GM13977 (cell line): ENCODE results near the gene NUP98.
"Not testable (repeated sequence)": the region's sequence is repeated elsewhere in the genome, so short reads cannot be mapped to it uniquely, and the experiment has no call there.

Experiments used
- DNase-seq: peaks from one replicate; pipeline ENCODE4 v3.0.0; 2012; ENCODE audit warnings: low spot score
- in situ Hi-C: fragments of 300-500 bp; cut with MboI; formaldehyde crosslinking; loops from one replicate; pipeline ENCODE4 v1.12.0; 2022; ENCODE audit warnings: low sequenced_read_pairs, low pct_unique_long_range_greater_than_20kb, mixed read lengths, inconsistent platforms; ENCODE audit not compliant: unreplicated experiment
- TF ChIP-seq, protein P1 (sequence below): IDR thresholded peaks from 2 replicates; pipeline ENCODE4 v1.5.1; 2012; ENCODE audit warnings: mild to moderate bottlenecking, control low read depth; ENCODE audit not compliant: insufficient read depth; ENCODE audit errors: extremely low read depth, missing control alignments

The NUP98 gene

DNA sequence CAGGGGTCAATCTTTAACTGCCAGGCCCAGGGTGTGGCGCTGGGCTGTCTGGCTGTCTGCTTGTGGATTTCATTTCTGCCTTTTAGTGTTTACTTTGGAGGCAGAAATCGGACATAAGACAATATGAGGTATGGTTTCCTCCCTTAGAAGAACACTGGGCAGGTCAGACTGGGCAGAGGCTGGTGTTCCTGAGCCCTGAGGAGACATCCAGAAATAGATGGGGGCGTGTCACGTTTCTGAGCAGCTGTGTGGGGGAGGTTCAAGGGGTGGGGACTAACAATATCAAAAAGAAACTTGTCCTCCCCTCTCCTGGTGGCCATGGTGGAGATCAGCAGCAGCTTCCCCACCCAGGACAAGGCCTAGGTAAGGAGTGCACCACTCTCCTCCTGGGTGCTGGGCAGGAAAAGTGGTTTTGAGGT lies 152.5 kb downstream of the NUP98 start, which contains the start of gene ART1:
ART1 (plus strand) TSS at position 312 of the 419 bp plus-strand sequence. CDS start 14,086 bp downstream, outside the sequence.
- TF ChIP-seq, protein P1, sequence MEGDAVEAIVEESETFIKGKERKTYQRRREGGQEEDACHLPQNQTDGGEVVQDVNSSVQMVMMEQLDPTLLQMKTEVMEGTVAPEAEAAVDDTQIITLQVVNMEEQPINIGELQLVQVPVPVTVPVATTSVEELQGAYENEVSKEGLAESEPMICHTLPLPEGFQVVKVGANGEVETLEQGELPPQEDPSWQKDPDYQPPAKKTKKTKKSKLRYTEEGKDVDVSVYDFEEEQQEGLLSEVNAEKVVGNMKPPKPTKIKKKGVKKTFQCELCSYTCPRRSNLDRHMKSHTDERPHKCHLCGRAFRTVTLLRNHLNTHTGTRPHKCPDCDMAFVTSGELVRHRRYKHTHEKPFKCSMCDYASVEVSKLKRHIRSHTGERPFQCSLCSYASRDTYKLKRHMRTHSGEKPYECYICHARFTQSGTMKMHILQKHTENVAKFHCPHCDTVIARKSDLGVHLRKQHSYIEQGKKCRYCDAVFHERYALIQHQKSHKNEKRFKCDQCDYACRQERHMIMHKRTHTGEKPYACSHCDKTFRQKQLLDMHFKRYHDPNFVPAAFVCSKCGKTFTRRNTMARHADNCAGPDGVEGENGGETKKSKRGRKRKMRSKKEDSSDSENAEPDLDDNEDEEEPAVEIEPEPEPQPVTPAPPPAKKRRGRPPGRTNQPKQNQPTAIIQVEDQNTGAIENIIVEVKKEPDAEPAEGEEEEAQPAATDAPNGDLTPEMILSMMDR: no peak
- in situ Hi-C loops: no loop called here
- no peak for DNase-seq

DNA sequence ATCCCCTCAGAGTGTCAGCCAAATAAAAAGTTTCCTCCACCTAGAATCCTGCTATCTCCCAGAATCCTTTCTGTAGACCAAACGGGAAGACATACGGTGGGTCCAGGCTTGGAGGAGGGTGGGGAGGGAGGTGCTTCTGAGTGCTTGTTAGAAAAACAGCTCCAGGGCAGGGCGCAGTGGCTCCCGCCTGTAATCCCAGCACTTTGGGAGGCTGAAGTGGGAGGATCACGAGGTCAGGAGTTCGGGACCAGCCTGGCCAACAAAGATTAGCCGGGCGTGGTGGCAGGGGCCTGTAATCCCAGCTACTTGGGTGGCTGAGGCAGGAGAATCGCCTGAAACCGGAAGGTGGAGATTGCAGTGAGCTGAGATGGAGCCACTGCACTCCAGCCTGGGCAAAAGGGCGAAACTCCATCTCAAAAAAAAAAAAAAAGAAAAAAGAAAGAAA lies 154.2 kb downstream of the NUP98 start:
- in situ Hi-C loops, DNase-seq: not testable (repeated sequence)

DNA sequence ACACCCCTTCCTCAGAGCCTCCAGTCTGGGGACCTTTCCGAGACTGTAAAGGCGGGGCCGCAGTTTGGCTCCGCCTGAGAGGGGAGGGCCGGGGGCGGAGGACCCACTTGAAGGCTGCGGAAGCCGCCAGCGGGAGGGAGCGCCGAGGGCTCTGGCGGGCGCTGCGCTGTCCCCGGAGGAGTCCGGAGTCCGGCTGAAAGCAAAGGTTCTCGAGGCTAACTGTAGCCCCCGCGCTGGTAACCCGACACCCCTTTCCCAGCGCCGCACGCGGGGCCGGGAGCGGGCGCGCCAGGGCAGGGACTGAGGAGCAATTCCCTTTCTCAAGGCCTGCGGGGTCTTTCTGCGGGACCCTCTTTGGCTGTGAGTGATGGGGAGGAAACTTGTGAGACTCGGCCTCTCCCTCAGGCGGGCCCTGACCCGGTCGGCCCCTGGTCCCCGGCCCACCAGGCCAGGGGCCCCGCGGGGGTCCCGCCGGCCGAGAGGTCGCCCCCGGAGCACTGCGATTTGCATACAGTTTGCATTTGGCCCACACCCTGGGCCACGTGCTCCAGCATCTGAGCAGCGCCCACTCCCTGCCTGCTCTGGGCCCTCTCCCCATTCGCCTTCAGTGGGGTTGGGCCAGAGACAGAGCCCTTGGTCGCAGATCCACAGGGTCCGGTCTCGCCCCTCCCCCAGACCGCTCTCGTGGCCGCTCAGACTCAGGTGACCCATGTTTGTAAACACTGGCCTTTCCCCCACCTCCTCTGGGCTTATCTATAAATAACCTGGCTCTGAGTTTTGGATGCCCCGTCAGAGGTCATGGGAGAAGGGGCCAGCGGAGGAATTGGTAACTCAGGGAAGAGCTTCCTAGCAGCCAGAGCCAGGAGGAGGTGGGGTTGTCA lies 155.0 kb downstream of the NUP98 start:
- in situ Hi-C loops: no loop called here
- TF ChIP-seq, protein P1: no peak
- DNase-seq: peak; percentile 84

DNA sequence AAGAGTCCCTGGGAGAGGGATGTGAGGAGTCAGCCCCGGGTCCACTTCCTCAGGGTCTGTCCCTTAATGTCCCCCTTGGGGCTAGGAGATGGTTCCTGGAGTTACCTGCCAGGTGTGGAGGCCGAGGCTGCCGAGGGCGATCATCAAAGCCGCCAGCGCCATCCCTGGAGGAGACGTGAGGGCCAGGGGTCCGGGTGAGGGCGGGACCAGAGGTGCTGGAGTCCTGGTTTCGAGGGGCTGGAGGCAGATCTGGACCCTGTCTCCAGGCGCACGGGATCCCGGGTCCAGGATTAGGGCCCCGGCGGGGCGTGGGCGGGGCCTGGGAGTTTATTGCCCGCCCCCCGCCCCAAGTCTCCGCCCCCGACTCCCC lies 155.7 kb downstream of the NUP98 start, which contains the start of gene ART5:
ART5 (minus strand) TSS at position 292 of the 370 bp plus-strand sequence; CDS start at position 162, 130 bp downstream.
- DNase-seq: no peak
- TF ChIP-seq, protein P1: no peak
- in situ Hi-C loops: no loop called here

DNA sequence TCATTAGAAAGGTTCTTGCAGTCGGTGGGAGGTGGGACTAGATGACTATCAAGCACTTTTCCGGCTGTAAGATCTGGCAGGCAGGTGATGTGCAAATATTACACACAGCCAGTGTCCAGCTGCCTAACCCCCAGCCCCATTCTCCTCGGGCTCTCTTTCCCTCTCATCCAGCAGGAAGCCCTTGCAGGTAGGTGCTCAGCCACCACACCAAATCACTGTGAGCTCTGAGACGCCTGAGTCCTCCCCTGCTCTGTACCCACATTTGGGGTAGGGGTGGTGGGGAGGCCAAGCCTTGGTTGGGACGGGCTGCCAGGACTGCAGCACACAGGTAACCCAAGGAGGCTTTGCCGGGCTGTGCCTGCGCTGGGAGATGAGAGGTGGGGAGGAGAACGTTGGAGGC lies 156.2 kb downstream of the NUP98 start:
- TF ChIP-seq, protein P1: no peak
- in situ Hi-C loops: no loop called here
- no peak for DNase-seq

DNA sequence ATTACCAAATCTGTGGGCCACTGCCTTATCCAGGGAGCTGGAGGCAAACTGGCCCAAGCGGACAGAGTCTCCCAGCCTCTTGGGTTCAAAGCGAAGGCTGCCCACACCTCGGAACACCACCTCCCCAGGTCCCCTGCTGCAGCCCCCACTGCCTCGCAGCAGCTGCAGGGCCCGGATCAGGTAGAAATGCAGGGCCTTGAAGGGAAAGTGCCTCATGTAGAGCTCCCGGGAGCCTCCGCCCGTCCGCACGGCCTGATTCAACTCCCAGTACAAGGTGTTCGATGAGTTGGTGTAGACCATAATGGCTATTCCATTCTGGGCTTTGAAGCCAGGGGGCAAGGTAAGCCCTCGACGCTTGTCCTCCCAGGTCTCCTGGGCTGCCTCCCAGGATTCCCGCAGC lies 157.5 kb downstream of the NUP98 start:
- TF ChIP-seq, protein P1: no peak
- DNase-seq: no peak
- in situ Hi-C loops: no loop called here

DNA sequence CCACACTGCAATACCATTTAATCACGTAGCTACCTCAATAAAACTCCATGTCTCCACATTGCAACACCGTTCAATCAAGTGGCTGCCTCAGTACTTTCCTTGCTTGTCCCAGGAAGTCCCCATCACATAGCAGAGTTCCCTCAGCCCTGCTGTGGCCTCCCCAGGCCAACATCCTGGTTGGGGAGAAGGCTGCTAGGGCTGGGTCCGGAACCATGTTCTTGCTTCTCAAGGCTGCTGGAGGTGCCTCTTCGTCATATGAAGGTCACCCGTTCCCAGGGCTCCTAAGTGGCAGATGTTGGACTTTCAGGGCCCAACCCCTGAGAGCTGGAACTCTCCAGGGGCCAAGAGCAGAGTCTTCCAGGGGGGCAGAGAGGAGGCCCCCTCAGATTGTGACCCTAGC lies 158.8 kb downstream of the NUP98 start:
- in situ Hi-C loops: no loop called here
- TF ChIP-seq, protein P1: no peak

More for the DNA sequence above, 158.8 kb downstream of the NUP98 start:
- no peak for DNase-seq
